ENCODE measurements around the gene NR2E1. TPM values are rescaled to one million over a fixed set of nuclear protein-coding genes. Genes with fewer than 3 reads are reported as not detected.

The NR2E1 gene
- total RNA-seq, 1 donor from 2014 or later, result not detected

GRCh38 chr6:108198761-108199498 is 33.1 kb downstream of the NR2E1 start:
- no peak overlapping the region for H3K27ac ChIP-seq
- no peak for DNase-seq (ENCODE audit: low spot score in 2 of 2)
- no peak overlapping the region for H3K4me3 ChIP-seq
- no peaks in the 10 kb centered on the region for H3K27me3 ChIP-seq
- TF ChIP-seq, protein P1, sequence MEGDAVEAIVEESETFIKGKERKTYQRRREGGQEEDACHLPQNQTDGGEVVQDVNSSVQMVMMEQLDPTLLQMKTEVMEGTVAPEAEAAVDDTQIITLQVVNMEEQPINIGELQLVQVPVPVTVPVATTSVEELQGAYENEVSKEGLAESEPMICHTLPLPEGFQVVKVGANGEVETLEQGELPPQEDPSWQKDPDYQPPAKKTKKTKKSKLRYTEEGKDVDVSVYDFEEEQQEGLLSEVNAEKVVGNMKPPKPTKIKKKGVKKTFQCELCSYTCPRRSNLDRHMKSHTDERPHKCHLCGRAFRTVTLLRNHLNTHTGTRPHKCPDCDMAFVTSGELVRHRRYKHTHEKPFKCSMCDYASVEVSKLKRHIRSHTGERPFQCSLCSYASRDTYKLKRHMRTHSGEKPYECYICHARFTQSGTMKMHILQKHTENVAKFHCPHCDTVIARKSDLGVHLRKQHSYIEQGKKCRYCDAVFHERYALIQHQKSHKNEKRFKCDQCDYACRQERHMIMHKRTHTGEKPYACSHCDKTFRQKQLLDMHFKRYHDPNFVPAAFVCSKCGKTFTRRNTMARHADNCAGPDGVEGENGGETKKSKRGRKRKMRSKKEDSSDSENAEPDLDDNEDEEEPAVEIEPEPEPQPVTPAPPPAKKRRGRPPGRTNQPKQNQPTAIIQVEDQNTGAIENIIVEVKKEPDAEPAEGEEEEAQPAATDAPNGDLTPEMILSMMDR (IDR thresholded peaks at IDR 0.05), result no peak
- no peaks in the 10 kb centered on the region for H3K36me3 ChIP-seq
- no peaks in the 10 kb centered on the region for H3K4me1 ChIP-seq
- intact Hi-C loops (cut with DNase I), result no loop called here
- H3K9me3 ChIP-seq, result no peaks in the 10 kb centered on the region

DNA sequence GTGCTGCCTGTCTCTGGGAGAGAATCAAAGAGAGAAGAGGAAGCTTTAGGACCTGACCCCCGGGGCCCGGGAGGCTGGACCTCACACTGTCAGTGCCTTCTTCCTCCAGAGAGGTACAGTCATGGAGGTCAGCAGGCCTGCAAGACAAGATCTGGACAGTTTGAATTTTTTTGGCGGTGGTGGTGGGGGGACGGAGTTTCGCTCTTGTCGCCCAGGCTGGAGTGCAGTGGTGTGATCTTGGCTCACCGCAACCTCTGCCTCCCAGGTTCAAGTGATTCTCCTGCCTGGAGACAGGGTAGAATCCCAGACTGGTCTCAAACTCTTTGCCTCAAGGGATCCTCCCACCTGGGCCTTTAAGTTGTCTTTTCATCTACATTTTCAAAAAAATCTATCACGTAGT is 34.4 kb downstream of the NR2E1 start:
- no peaks in the 10 kb centered on the region for H3K36me3 ChIP-seq
- TF ChIP-seq, protein P1 (IDR thresholded peaks at IDR 0.05), result no peak
- H3K27me3 ChIP-seq, result no peaks in the 10 kb centered on the region
- intact Hi-C loops (cut with DNase I), result no loop called here
- no peaks in the 10 kb centered on the region for H3K4me1 ChIP-seq
- no peak overlapping the region for H3K27ac ChIP-seq
- H3K4me3 ChIP-seq, result no peak overlapping the region
- H3K9me3 ChIP-seq, result no peaks in the 10 kb centered on the region
- no peak for DNase-seq (ENCODE audit: low spot score in 2 of 2)

DNA sequence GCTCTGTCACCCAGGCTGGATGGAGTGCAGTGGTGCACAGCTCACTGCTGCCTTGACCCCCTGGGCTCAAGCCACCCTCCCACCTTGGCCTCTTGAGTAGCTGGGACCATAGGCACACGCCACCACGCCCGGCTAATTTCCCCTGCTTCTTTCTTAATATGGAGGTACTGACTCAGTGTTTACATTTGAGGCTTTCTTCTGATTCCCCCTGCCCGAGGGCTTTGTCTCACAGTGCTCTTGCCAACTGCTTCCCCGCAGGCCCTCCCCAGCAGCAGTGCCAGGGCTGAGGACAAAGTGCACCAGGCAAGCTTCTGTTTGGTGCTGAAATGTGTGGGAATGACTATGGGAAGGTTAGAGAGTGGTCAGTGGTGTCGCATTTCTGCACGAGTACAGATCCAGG is 34.8 kb downstream of the NR2E1 start:
- Histone ChIP-seq H3K36me3 (no peaks in the 10 kb centered on the region), H3K27ac (no peak overlapping the region), H3K9me3 (no peaks in the 10 kb centered on the region), H3K4me3 (no peak overlapping the region), H3K4me1 (no peaks in the 10 kb centered on the region), H3K27me3 (no peaks in the 10 kb centered on the region)
- intact Hi-C loops (cut with DNase I), result no loop called here
- TF ChIP-seq, protein P1 (IDR thresholded peaks at IDR 0.05), result no peak
- no peak for DNase-seq (ENCODE audit: low spot score in 2 of 2)

DNA sequence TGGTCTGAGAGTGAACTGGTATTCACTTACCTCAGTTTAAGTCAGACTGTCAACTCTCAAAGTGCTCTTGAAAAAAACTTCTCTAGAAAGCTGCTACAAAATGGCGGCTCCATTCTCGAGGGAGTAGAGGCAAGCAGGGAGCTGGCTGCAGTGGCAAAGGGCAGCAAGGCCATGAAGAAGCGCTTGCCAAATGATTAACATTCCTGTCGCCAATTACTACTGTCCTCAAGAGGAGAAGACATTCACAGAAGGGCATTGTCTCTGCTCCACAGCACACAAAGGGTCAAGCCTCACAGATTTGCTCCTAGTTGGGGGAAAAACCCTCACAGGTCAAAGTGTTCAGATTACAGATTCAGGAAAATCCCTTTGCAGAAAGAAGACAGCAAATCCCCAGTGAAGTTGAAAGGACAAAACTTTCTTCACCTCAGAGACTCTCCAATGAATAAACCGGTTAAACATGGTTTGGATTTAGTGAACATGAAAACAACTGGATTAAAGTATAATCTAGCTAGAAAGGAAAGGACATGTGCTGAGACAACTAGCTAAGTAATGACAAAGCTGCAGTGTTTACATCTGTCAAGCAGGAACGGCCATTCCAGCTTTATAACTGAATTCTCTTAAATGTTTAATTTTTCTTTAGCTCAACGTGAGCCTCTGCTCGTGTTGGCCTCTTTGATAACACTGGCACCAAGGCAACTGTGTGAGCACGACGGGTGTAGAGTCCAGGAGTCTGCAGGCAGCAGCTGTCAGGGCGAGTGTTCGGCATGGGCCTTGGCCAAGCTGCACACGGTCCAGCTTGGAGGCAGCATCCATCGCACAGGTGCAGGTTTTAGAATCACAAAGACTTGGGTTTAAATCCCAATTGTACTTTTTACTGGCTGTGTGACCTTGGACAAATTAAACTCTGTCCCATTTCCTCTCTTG is 37.6 kb downstream of the NR2E1 start:
- intact Hi-C loops (cut with DNase I), result no loop called here
- Histone ChIP-seq H3K36me3 (peaks cover 0 to 8% of the 10 kb centered on the region in 2 donors), H3K4me1 (no peaks in the 10 kb centered on the region), H3K27ac (no peak overlapping the region), H3K4me3 (no peak overlapping the region), H3K27me3 (no peaks in the 10 kb centered on the region), H3K9me3 (no peaks in the 10 kb centered on the region)
- no peak for DNase-seq (ENCODE audit: low spot score in 2 of 2)
- TF ChIP-seq, protein P1 (IDR thresholded peaks at IDR 0.05), result no peak

DNA sequence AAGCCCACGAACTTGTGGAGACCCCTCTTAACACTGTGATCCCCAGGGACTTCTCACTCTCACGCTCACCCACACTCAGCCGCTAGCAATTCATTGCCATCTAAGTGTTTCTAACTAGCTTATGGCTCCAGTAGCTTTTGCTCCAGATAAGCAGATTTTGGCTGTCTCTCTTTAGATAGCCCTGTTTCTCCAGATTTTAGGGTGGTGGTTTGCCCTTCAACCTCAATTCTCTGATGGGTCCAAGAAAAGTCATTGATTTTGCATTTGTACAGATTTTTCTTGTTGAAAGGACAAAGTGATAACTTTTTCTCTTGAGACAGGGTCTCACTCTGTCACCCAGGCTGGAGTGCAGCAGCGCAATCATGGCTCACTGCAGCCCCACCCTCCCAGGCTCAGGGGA is 41.2 kb downstream of the NR2E1 start:
- H3K27me3 ChIP-seq, result no peaks in the 10 kb centered on the region
- no peak overlapping the region for H3K4me3 ChIP-seq
- intact Hi-C loops (cut with DNase I), result no loop called here
- TF ChIP-seq, protein P1 (IDR thresholded peaks at IDR 0.05), result no peak
- no peaks in the 10 kb centered on the region for H3K9me3 ChIP-seq
- H3K36me3 ChIP-seq, result peaks cover 8 to 18% of the 10 kb centered on the region in 2 donors
- no peak for DNase-seq (ENCODE audit: low spot score in 2 of 2)
- no peak overlapping the region for H3K27ac ChIP-seq
- H3K4me1 ChIP-seq, result no peaks in the 10 kb centered on the region

All from ascending aorta (tissue), 2 donors.